ENCODE results near the gene NPPB.

NPPB gene

DNA sequence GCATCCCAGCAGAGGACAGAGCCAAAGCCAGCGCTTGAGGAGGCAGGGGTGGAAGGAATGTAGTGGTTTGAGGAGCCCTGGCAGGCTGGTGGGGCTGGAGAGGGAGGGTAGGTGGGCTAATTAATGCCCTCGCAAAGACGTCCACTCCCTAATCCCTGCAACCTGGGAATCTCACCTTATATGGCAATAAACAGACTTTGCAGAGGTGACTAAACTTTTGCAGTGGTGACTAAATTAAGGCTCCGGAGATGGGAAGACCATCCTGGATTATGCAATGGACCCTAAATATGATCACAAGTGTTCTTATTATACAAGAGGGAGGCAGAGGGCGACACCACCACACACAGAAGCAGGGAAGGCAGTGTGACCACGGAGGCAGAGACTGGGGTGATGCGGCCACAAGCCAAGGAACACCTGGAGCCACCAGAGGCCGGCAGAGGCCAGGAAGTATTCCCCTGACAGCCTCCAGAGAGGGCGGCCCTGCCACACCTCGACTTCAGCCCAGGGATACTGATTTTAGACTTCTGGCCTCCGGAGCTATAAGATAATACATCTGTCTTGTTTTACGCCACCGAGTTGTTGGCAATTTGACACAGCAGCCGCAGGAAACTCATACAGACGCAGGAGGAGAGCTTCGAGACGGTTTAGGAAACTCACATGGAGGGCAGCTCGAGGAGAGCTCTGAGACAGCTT lies 23.1 kb upstream of the NPPB start:
- H3K4me3 ChIP-seq (ENCODE audit: low read depth, low read length), result no peak overlapping the region

GRCh38 chr1:11880911-11881748 lies 22.4 kb upstream of the NPPB start:
- H3K4me3 ChIP-seq (ENCODE audit: low read depth, low read length), result no peak overlapping the region

DNA sequence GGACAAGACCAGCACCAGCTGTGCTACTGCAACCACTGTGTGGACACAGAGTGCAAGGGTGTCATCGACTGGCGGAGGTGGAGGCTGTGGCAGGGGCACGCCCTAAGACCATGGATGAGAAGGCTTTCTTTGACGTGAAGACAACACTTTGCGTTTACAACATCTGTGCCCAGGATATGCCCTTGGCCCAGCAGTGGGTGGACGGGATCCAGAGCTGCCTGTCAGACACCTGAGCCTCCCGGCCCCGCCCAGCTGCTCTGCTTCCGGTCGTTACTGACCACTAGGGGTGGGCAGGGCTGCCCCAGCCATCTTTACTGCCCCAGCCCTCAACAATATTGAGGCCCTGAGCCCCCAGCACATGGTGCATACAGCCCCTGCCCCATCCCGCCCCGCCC lies 21.4 kb upstream of the NPPB start:
- no peak overlapping the region for H3K4me3 ChIP-seq (ENCODE audit: low read depth, low read length)

GRCh38 chr1:11879311-11880180 lies 20.8 kb upstream of the NPPB start:
- H3K4me3 ChIP-seq (ENCODE audit: low read depth, low read length), result no peak overlapping the region

GRCh38 chr1:11878891-11879190 lies 20.1 kb upstream of the NPPB start:
- no peak overlapping the region for H3K4me3 ChIP-seq (ENCODE audit: low read depth, low read length)

DNA sequence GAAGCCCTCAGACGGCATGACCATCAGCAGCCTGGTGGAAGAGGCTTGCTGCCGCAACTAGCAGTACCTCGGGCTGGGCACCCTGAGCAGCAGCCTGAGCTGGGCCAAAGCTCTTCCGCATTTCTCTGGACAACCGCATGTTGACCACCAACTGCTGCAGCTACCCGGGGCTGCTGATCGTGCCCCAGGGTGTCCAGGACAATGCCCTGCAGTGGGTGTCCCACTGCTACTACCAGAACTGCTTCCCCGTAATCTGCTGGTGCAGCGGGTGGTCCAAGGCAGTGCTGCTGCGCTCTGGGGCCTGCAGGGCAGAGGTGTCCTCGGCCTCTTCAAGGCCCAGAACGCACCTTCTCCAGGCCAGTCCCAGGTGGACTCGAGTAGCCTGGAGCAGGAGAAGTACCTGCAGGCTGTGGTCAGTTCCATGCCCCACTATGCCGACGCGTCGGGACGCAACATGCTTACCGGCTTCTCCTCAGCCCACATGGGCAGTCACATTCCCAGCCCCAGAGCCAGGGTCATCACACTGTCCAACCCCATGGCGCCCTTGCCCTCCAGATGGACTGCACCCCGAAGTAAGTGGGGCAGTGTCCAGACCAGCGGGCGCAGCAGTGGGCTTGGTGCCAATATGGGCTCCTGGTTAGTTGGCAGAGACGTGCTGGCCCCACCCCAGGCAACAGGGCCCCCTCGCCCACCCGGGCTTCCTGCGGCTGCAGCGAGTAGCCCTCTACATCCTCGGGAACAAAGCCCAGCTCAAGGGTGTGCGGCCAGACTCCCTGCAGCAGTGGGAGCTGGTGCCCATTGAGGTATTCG lies 19.5 kb upstream of the NPPB start:
- H3K4me3 ChIP-seq (ENCODE audit: low read depth, low read length), result no peak overlapping the region

GRCh38 chr1:11877074-11877473 lies 18.3 kb upstream of the NPPB start:
- no peak overlapping the region for H3K4me3 ChIP-seq (ENCODE audit: low read depth, low read length)

DNA sequence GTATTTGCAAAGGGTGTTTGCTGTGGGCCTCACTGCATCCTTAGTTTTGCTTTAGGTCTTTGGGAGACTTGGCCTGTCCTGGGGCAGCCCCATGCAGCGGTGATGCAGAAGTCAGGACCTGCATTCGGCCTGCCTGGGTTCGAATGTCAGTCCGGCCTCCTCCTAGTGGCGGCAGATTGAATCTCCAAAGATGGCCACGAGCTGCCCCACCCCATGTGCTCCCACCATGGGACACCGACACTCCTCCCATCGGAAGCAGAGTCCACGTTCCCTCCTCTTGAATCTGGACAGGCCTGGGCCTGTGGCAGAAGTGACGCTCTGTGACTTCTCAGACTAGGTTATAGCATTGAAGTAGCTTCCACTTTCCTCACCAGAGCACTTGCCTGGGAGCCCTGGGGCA lies 16.3 kb upstream of the NPPB start:
- H3K4me3 ChIP-seq (ENCODE audit: low read depth, low read length), result no peak overlapping the region

DNA sequence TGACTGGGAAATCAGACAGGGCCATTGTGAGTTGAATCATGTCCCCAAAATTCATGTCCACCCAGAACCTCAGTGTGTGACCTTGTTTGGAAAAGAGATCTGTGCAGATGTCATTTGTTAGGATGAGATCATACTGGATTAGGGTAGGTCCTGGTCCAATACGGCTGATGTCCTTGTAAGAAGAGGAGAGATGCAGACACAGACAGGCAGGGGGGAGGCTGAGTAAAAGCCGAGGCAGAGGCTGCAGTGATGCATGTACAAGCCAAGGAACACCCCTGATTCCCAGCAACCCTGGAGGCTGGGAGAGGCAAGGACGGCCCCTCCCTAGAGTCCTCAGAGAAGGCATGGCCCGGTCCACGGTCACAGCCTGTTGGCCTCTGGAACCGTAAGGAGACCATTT lies 15.9 kb upstream of the NPPB start:
- no peak overlapping the region for H3K4me3 ChIP-seq (ENCODE audit: low read depth, low read length)

GRCh38 chr1:11874258-11874562 lies 15.5 kb upstream of the NPPB start:
- no peak overlapping the region for H3K4me3 ChIP-seq (ENCODE audit: low read depth, low read length)

GRCh38 chr1:11873395-11874257 lies 14.9 kb upstream of the NPPB start:
- H3K4me3 ChIP-seq (ENCODE audit: low read depth, low read length), result no peak overlapping the region

DNA sequence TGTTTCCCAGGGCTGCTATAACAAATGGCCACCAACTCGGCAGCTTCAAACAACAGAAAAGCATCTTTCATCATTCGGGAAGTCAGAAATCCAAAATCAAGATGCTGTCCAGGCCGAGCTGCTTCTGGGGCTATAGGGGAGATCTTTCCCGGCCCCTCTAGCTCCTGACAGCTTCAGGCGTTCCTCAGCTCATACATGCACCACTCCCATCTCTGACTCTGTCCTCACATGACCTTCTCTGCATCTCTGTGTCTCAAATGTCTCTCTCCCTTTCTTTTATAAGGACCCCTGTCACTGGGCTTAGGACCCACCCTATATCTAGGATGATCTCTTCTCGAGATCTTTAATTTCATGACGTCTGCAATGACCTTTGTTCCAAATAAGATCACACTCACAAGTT lies 13.8 kb upstream of the NPPB start:
- no peak overlapping the region for H3K4me3 ChIP-seq (ENCODE audit: low read depth, low read length)

GRCh38 chr1:11869650-11870207 lies 11.0 kb upstream of the NPPB start:
- H3K4me3 ChIP-seq (ENCODE audit: low read depth, low read length), result no peak overlapping the region

- no peak overlapping the region for H3K4me3 ChIP-seq (ENCODE audit: low read depth, low read length)
Observed at GRCh38 chr1:11869104-11869503, 10.4 kb upstream of the NPPB start.

DNA sequence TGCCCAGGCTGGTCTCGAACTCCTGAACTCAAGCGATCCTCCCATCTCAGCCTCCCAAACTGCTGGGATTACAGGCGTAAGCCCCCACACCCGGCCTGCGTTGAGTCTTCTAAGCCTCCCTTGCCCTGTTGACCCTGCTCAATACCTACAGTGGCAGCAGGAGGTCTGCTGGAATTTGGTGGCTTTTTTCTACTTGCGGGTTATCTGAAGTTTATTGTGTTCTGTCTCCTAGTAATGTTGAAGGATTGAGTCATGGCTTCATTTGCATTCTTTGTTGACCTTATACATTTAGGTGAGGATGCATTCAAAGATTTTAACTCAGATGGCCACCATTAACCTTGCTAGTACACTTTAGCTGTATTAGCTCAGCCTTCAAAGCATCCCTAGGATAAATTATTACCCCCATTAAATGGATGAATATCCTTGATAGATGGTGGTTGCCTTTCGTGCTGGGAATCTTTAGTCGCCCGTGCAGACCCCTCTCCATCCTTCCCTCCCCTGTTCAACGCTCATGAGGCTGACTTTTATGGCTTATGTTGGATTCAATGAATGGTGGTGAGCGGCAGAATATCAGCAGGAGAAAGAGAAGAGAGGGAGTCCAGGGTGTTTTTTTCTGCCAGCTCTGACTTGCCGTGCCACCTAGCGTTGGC lies 9.7 kb upstream of the NPPB start:
- H3K4me3 ChIP-seq (ENCODE audit: low read depth, low read length), result no peak overlapping the region

- no peak overlapping the region for H3K4me3 ChIP-seq (ENCODE audit: low read depth, low read length)
Observed at GRCh38 chr1:11862890-11863289, 4.1 kb upstream of the NPPB start.

- H3K4me3 ChIP-seq (ENCODE audit: low read depth, low read length), result no peak overlapping the region
Observed at GRCh38 chr1:11860587-11860986, 1.8 kb upstream of the NPPB start.

- H3K4me3 ChIP-seq (ENCODE audit: low read depth, low read length), result no peak overlapping the region
Observed at GRCh38 chr1:11860083-11860482, 1.3 kb upstream of the NPPB start.
